Neural cell (in vitro differentiated cells): ENCODE measurements around the gene NUP107. TPM values are rescaled to one million over a fixed set of nuclear protein-coding genes. Genes with fewer than 3 reads are reported as not detected.

Source experiments
- H2AFZ ChIP-seq: fragments of 200-600, 300-800 bp; sonication (generic), shearing (Covaris generic); 2 replicates; pipeline ENCODE4 v1.6.0; 2014; ENCODE audit warnings: low read depth, mild to moderate bottlenecking, antibody characterized with exemption, low read length, moderate library complexity
- H3F3A ChIP-seq: fragments of 200-600 bp; shearing (Covaris generic); 2 replicates; pipeline ENCODE4 v1.6.1; 2016; ENCODE audit warnings: mild to moderate bottlenecking, moderate library complexity, mixed read lengths, antibody characterized with exemption, low read length; ENCODE audit not compliant: insufficient read depth, poor library complexity, severe bottlenecking
- H3K27ac ChIP-seq: fragments of 200-600, 300-800 bp; sonication (generic), shearing (Covaris generic); 2 replicates; pipeline ENCODE4 v1.5.1; 2014; ENCODE audit warnings: mild to moderate bottlenecking, low read length, moderate library complexity
- H3K27me3 ChIP-seq: fragments of 300-800, 200-600 bp; sonication (generic), shearing (Covaris generic); 2 replicates; pipeline ENCODE4 v1.6.0; 2014; ENCODE audit warnings: mild to moderate bottlenecking, low read depth, low read length, moderate library complexity; ENCODE audit not compliant: insufficient read depth
- H3K36me3 ChIP-seq: fragments of 300-800, 200-600 bp; sonication (generic), shearing (Covaris generic); 2 replicates; pipeline ENCODE4 v1.5.1; 2014; ENCODE audit warnings: mild to moderate bottlenecking, antibody characterized with exemption, low read length, moderate library complexity; ENCODE audit not compliant: insufficient read depth
- H3K4me2 ChIP-seq: fragments of 300-800, 200-600 bp; sonication (generic), shearing (Covaris generic); 2 replicates; pipeline ENCODE4 v1.6.0; 2014; ENCODE audit warnings: mild to moderate bottlenecking, low read length
- H3K4me3 ChIP-seq: fragments of 300-800, 200-600 bp; sonication (generic), shearing (Covaris generic); 2 replicates; pipeline ENCODE4 v1.5.1; 2014; ENCODE audit warnings: mild to moderate bottlenecking, low read length, moderate library complexity
- H3K79me2 ChIP-seq: fragments of 200-600 bp; shearing (Covaris generic); replicated peaks from 2 replicates; pipeline ENCODE4 v1.6.0; 2014; ENCODE audit warnings: mild to moderate bottlenecking, low read length, moderate library complexity; ENCODE audit not compliant: insufficient read depth
- H3K9ac ChIP-seq: fragments of 300-800, 200-600 bp; sonication (generic), shearing (Covaris generic); 2 replicates; pipeline ENCODE4 v1.6.1; 2016; ENCODE audit warnings: mild to moderate bottlenecking, low read length, mixed read lengths
- H3K9me2 ChIP-seq: fragments of 200-600 bp; shearing (Covaris generic); 2 replicates; pipeline ENCODE4 v1.6.1; 2016; ENCODE audit warnings: mild to moderate bottlenecking, low read length, mixed read lengths; ENCODE audit not compliant: insufficient read depth
- H3K9me3 ChIP-seq: fragments of 200-600, 300-800 bp; sonication (generic), shearing (Covaris generic); 2 replicates; pipeline ENCODE4 v1.6.1; 2016; ENCODE audit warnings: mild to moderate bottlenecking, mixed run types, low read length, moderate library complexity, mixed read lengths
- H4K20me1 ChIP-seq: fragments of 200-600 bp; shearing (Covaris generic); 2 replicates; pipeline ENCODE4 v1.6.1; 2016; ENCODE audit warnings: mild to moderate bottlenecking, mixed run types; ENCODE audit not compliant: insufficient read depth
- CTCF ChIP-seq: fragments of 450-650 bp; IDR thresholded peaks from 2 replicates; pipeline ENCODE4 v1.5.1; 2014; ENCODE audit warnings: antibody characterized with exemption, mild to moderate bottlenecking, moderate library complexity; ENCODE audit not compliant: poor library complexity, severe bottlenecking
- EP300 ChIP-seq: fragments of 450-650 bp; conservative IDR thresholded peaks from 2 replicates; pipeline ENCODE4 v1.6.1; 2014; ENCODE audit warnings: antibody characterized with exemption, mild to moderate bottlenecking, moderate library complexity; ENCODE audit not compliant: poor library complexity, severe bottlenecking
- EZH2 ChIP-seq: fragments of 200-600, 300-800 bp; shearing (Covaris generic), sonication (generic); IDR thresholded peaks from 2 replicates; pipeline ENCODE4 v1.6.1; 2014; ENCODE audit warnings: antibody characterized with exemption, low read length, borderline replicate concordance, mild to moderate bottlenecking; ENCODE audit not compliant: insufficient read depth, poor library complexity, severe bottlenecking
- MXI1 ChIP-seq: fragments of 450-650 bp; conservative IDR thresholded peaks from 2 replicates; pipeline ENCODE4 v1.6.1; 2014; ENCODE audit warnings: antibody characterized with exemption, mild to moderate bottlenecking; ENCODE audit not compliant: poor library complexity, severe bottlenecking
- POLR2AphosphoS5 ChIP-seq: IDR thresholded peaks from 2 replicates; pipeline ENCODE4 v1.6.1; 2012
- RAD21 ChIP-seq: fragments of 450-650 bp; conservative IDR thresholded peaks from 2 replicates; pipeline ENCODE4 v1.6.1; 2014; ENCODE audit warnings: antibody characterized with exemption, mild to moderate bottlenecking, moderate library complexity
- REST ChIP-seq: IDR thresholded peaks from 2 replicates; pipeline ENCODE4 v1.6.1; 2012; ENCODE audit warnings: borderline replicate concordance
- SMC3 ChIP-seq: fragments of 450-650 bp; conservative IDR thresholded peaks from 2 replicates; pipeline ENCODE4 v1.6.1; 2014; ENCODE audit warnings: antibody characterized with exemption, mild to moderate bottlenecking, moderate library complexity; ENCODE audit not compliant: poor library complexity
- TAF1 ChIP-seq: IDR thresholded peaks from 2 replicates; pipeline ENCODE4 v1.6.1; 2012; ENCODE audit warnings: low read depth
- polyA plus RNA-seq: library from polyadenylated mRNA; depleted of rRNA; stranded (reverse); fragments of >200 nt; gene quantifications from 2 replicates; pipeline ENCODE4 v1.2.3, GENCODE V29; 2014

Gene NUP107
- polyA plus RNA-seq, 1 donor from 2014 or later = 64.1 TPM

- Histone ChIP-seq H3K9me2 (no peaks in the 10 kb centered on the region), H3K79me2 (no peaks in the 10 kb centered on the region), H3F3A (no peaks in the 10 kb centered on the region), H2AFZ (no peak overlapping the region), H3K27me3 (no peaks in the 10 kb centered on the region), H3K9me3 (no peaks in the 10 kb centered on the region), H3K9ac (no peak overlapping the region), H3K4me3 (no peak overlapping the region), H3K27ac (no peak overlapping the region), H3K36me3 (no peaks in the 10 kb centered on the region), H3K4me2 (no peak overlapping the region), H4K20me1 (no peaks in the 10 kb centered on the region)
- TF ChIP-seq MXI1 = no peak
- TF ChIP-seq CTCF = no peak
- TF ChIP-seq EP300 = no peak
- no peak for TF ChIP-seq POLR2AphosphoS5
- no peak for TF ChIP-seq SMC3
- no peak for TF ChIP-seq EZH2
- no peak for TF ChIP-seq TAF1
- TF ChIP-seq RAD21 = no peak
- TF ChIP-seq REST = no peak
These were observed 94.0 kb downstream of the NUP107 start for GRCh38 chr12:68780731-68781130.

GRCh38 chr12:68781728-68782127, 95.0 kb downstream of the NUP107 start:
- Histone ChIP-seq H3K9me3 (no peaks in the 10 kb centered on the region), H3K9ac (no peak overlapping the region), H2AFZ (no peak overlapping the region), H3K4me3 (no peak overlapping the region), H3K4me2 (no peak overlapping the region), H3K9me2 (no peaks in the 10 kb centered on the region), H3K36me3 (no peaks in the 10 kb centered on the region), H3F3A (no peaks in the 10 kb centered on the region), H3K27ac (no peak overlapping the region), H3K27me3 (no peaks in the 10 kb centered on the region), H4K20me1 (no peaks in the 10 kb centered on the region), H3K79me2 (no peaks in the 10 kb centered on the region)
- TF ChIP-seq RAD21 (no peak), CTCF (no peak), SMC3 (no peak), TAF1 (no peak), POLR2AphosphoS5 (no peak)
